GM12874 (cell line): Measurements from ENCODE around the gene TTC22.

Experiments used
- CTCF ChIP-seq: IDR thresholded peaks from 2 replicates; pipeline ENCODE4 v1.5.1; 2011; ENCODE audit warnings: low read depth, mild to moderate bottlenecking, control low read depth, low read length, moderate library complexity; ENCODE audit not compliant: insufficient read depth

The TTC22 gene

GRCh38 chr1:54811739-54812655 is 10.9 kb upstream of the TTC22 start:
- no peak for TF ChIP-seq CTCF

GRCh38 chr1:54811066-54811465 is 9.9 kb upstream of the TTC22 start:
- TF ChIP-seq CTCF, result no peak

- TF ChIP-seq CTCF, result peak; percentile 92
Observed at GRCh38 chr1:54810153-54810942, 9.2 kb upstream of the TTC22 start.

GRCh38 chr1:54809496-54810074 is 8.5 kb upstream of the TTC22 start:
- TF ChIP-seq CTCF, result no peak

- no peak for TF ChIP-seq CTCF
Observed at GRCh38 chr1:54808443-54809207, 7.5 kb upstream of the TTC22 start.

- no peak for TF ChIP-seq CTCF
Observed at GRCh38 chr1:54807756-54808155, 6.6 kb upstream of the TTC22 start.
